ENCODE data around the gene LRP1B.

DNA sequence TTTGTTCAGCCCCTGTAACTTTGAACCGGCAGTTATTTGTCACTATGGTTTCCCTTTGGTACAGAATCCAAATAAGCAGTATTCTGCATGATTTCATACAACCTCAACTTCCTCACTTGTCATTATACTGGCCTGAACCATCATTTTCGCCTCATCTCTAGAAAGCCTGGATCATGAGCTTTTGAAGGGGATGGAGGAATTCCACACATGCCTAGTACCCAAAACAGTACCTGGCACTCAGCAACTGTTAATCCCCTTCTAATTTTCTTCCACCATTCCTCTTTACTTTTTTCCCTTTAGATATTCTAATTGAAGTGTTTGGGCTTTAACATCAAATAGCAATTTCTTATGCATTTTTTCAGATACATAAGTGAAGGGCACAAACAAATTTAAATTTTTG, 1776.3 kb downstream of the LRP1B start:
- TF ChIP-seq TAF1 (IDR thresholded peaks at IDR 0.05; ENCODE audit: borderline replicate concordance, low read depth, low read length) (no peak), POLR2A (IDR thresholded peaks at IDR 0.05; ENCODE audit: low read depth, low read length) (no peak), POLR2AphosphoS5 (IDR thresholded peaks at IDR 0.05; ENCODE audit: low read depth, low read length) (no peak)
